HG03378 (cell line): ENCODE measurements around the gene EDA.
"Not testable (repeated sequence)": the region's sequence is repeated elsewhere in the genome, so short reads cannot be mapped to it uniquely, and the experiment has no call there.

ENCODE experiments used
- ATAC-seq: cut with Tn5 transposase; IDR thresholded peaks from one replicate; pipeline ENCODE4 v1.9.1; 2021; ENCODE audit warnings: mild to moderate bottlenecking, moderate library complexity; ENCODE audit not compliant: unreplicated experiment

EDA gene

GRCh38 chrX:69741721-69742120, 125.8 kb downstream of the EDA start:
- ATAC-seq = no peak

GRCh38 chrX:69746051-69746450, 130.1 kb downstream of the EDA start:
- no peak for ATAC-seq

- no peak for ATAC-seq
Observed at GRCh38 chrX:69748055-69748454, 132.1 kb downstream of the EDA start.

GRCh38 chrX:69759921-69760625, 144.2 kb downstream of the EDA start:
- ATAC-seq = no peak

- no peak for ATAC-seq
Observed at GRCh38 chrX:69761633-69762032, 145.7 kb downstream of the EDA start.

GRCh38 chrX:69762340-69762739, 146.4 kb downstream of the EDA start:
- ATAC-seq = no peak

- no peak for ATAC-seq
Observed at GRCh38 chrX:69793260-69793935, 177.5 kb downstream of the EDA start.

GRCh38 chrX:69795702-69796101, 179.8 kb downstream of the EDA start:
- no peak for ATAC-seq

- ATAC-seq = no peak
Observed at GRCh38 chrX:69807400-69807799, 191.5 kb downstream of the EDA start.

GRCh38 chrX:69808375-69808774, 192.5 kb downstream of the EDA start:
- ATAC-seq = no peak

- no peak for ATAC-seq
Observed at GRCh38 chrX:69813677-69814076, 197.8 kb downstream of the EDA start.

GRCh38 chrX:69815063-69815462, 199.2 kb downstream of the EDA start:
- ATAC-seq = no peak

- ATAC-seq = no peak
Observed at GRCh38 chrX:69815519-69815918, 199.6 kb downstream of the EDA start.

- no peak for ATAC-seq
Observed at GRCh38 chrX:69844636-69845035, 228.7 kb downstream of the EDA start.

- ATAC-seq = not testable (repeated sequence)
Observed at GRCh38 chrX:69859999-69860398, 244.1 kb downstream of the EDA start.

GRCh38 chrX:69876221-69876620, 260.3 kb downstream of the EDA start:
- ATAC-seq = no peak

- no peak for ATAC-seq
Observed at GRCh38 chrX:69884210-69884609, 268.3 kb downstream of the EDA start.

- no peak for ATAC-seq
Observed at GRCh38 chrX:69896046-69896445, 280.1 kb downstream of the EDA start.

GRCh38 chrX:69900491-69900890, 284.6 kb downstream of the EDA start:
- no peak for ATAC-seq

GRCh38 chrX:69906447-69906846, 290.5 kb downstream of the EDA start:
- no peak for ATAC-seq

GRCh38 chrX:69914781-69915180, 298.9 kb downstream of the EDA start:
- ATAC-seq = no peak

- no peak for ATAC-seq
Observed at GRCh38 chrX:69919749-69920148, 303.8 kb downstream of the EDA start.

GRCh38 chrX:69932323-69932722, 316.4 kb downstream of the EDA start:
- no peak for ATAC-seq
